K562 (cell line): ENCODE measurements around the gene STXBP5L.
"Not testable (repeated sequence)": the region's sequence is repeated elsewhere in the genome, so short reads cannot be mapped to it uniquely, and the experiment has no call there.

Experiments
- JUN ChIP-seq, 2 experiments: sonication (generic) in 1 of 2; formaldehyde crosslinking in 1 of 2; IDR thresholded peaks; 2 replicates each; pipeline versions ENCODE4 v1.6.1 to v1.8.0; 2012 to 2022; ENCODE audit warnings: borderline replicate concordance in 2 of 2, mild to moderate bottlenecking in 2 of 2, improper control_type of control experiment in 1 of 2, low read depth in 1 of 2, low read length in 1 of 2, missing genetic modification reagents in 1 of 2
- POLR3G ChIP-seq: IDR thresholded peaks from 2 replicates; pipeline ENCODE4 v1.6.1; 2011; ENCODE audit not compliant: insufficient read length, insufficient replicate concordance; ENCODE audit errors: extremely low read depth
- ZNF696 ChIP-seq: fragments of 250-450 bp; sonication (Bioruptor Pico); conservative IDR thresholded peaks from 2 replicates; pipeline ENCODE4 v1.4.0; 2020; ENCODE audit warnings: mild to moderate bottlenecking, moderate library complexity
- TF ChIP-seq, protein P1 (sequence below): sonication (generic); formaldehyde crosslinking; IDR thresholded peaks from 2 replicates; pipeline ENCODE4 v1.9.0; 2022; ENCODE audit warnings: mild to moderate bottlenecking, missing genetic modification reagents
- TF ChIP-seq, protein P2 (sequence below): sonication (generic); formaldehyde crosslinking; IDR thresholded peaks from 2 replicates; pipeline ENCODE4 v1.9.0; 2022; ENCODE audit warnings: mild to moderate bottlenecking, missing genetic modification reagents
- TF ChIP-seq, protein P3 (sequence below): fragments of 250-450 bp; sonication (Bioruptor Pico); IDR thresholded peaks from 2 replicates; pipeline ENCODE4 v1.8.0; 2021; ENCODE audit warnings: mild to moderate bottlenecking, moderate library complexity
- TF ChIP-seq, protein P4 (sequence below), 3 experiments: IDR thresholded peaks in 2 of 3; conservative IDR thresholded peaks in 1 of 3; 2 replicates each; pipeline ENCODE4 v1.5.1; 2011 to 2012; ENCODE audit warnings: low read length in 3 of 3, mild to moderate bottlenecking in 3 of 3, control low read depth in 2 of 3, improper control_type of control experiment in 1 of 3, inconsistent platforms in 1 of 3, low read depth in 1 of 3, mixed read lengths in 1 of 3, moderate library complexity in 1 of 3; ENCODE audit not compliant: insufficient read depth in 2 of 3

DNA sequence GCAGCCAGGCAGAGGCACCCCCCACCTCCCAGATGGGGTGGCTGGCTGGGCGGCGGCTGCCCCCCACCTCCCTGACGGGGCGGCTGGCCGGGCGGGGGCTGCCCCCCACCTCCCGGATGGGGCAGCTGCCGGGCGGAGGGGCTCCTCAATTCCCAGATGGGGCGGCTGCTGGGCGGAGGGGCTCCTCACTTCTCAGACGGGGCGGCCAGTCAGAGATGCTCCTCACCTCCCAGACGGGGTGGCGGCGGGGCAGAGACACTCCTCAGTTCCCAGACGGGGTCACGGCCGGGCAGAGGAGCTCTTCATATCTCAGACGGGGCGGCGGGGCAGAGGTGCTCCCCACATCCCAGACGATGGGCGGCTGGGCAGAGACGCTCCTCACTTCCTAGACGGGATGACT is 282.6 kb downstream of the STXBP5L start:
- TF ChIP-seq, protein P1, sequence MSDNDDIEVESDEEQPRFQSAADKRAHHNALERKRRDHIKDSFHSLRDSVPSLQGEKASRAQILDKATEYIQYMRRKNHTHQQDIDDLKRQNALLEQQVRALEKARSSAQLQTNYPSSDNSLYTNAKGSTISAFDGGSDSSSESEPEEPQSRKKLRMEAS (CRISPR knock-in tag): not testable (repeated sequence)
- not testable (repeated sequence) for TF ChIP-seq ZNF696 (CRISPR knock-in tag); JUN (IDR thresholded peaks at IDR 0.05; ENCODE audit: borderline replicate concordance, low read depth, low read length); JUN (CRISPR knock-in tag; IDR thresholded peaks at IDR 0.05; ENCODE audit: borderline replicate concordance); POLR3G
- TF ChIP-seq, protein P2, sequence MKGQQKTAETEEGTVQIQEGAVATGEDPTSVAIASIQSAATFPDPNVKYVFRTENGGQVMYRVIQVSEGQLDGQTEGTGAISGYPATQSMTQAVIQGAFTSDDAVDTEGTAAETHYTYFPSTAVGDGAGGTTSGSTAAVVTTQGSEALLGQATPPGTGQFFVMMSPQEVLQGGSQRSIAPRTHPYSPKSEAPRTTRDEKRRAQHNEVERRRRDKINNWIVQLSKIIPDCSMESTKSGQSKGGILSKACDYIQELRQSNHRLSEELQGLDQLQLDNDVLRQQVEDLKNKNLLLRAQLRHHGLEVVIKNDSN: not testable (repeated sequence)
- TF ChIP-seq, protein P3, sequence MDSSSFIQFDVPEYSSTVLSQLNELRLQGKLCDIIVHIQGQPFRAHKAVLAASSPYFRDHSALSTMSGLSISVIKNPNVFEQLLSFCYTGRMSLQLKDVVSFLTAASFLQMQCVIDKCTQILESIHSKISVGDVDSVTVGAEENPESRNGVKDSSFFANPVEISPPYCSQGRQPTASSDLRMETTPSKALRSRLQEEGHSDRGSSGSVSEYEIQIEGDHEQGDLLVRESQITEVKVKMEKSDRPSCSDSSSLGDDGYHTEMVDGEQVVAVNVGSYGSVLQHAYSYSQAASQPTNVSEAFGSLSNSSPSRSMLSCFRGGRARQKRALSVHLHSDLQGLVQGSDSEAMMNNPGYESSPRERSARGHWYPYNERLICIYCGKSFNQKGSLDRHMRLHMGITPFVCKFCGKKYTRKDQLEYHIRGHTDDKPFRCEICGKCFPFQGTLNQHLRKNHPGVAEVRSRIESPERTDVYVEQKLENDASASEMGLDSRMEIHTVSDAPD (CRISPR knock-in tag): not testable (repeated sequence)
- TF ChIP-seq, protein P4, sequence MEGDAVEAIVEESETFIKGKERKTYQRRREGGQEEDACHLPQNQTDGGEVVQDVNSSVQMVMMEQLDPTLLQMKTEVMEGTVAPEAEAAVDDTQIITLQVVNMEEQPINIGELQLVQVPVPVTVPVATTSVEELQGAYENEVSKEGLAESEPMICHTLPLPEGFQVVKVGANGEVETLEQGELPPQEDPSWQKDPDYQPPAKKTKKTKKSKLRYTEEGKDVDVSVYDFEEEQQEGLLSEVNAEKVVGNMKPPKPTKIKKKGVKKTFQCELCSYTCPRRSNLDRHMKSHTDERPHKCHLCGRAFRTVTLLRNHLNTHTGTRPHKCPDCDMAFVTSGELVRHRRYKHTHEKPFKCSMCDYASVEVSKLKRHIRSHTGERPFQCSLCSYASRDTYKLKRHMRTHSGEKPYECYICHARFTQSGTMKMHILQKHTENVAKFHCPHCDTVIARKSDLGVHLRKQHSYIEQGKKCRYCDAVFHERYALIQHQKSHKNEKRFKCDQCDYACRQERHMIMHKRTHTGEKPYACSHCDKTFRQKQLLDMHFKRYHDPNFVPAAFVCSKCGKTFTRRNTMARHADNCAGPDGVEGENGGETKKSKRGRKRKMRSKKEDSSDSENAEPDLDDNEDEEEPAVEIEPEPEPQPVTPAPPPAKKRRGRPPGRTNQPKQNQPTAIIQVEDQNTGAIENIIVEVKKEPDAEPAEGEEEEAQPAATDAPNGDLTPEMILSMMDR (IDR thresholded peaks at IDR 0.05 in 2 of 3, conservative IDR thresholded peaks at IDR 0.05 in 1 of 3; ENCODE audit: insufficient read depth in 2 of 3, low read depth in 1 of 3, low read length in 3 of 3): not testable (repeated sequence)
